ENCODE results near the gene ACER2. TPM values are rescaled to one million over a fixed set of nuclear protein-coding genes. Genes with fewer than 3 reads are reported as not detected.

The ACER2 gene
- total and polyA plus RNA-seq, 10 of the 15 experiments (the other 5 are each of a cell fraction or from before 2014, with no cell fraction given) = 0.07 to 3.1 (median 2.2) TPM

DNA sequence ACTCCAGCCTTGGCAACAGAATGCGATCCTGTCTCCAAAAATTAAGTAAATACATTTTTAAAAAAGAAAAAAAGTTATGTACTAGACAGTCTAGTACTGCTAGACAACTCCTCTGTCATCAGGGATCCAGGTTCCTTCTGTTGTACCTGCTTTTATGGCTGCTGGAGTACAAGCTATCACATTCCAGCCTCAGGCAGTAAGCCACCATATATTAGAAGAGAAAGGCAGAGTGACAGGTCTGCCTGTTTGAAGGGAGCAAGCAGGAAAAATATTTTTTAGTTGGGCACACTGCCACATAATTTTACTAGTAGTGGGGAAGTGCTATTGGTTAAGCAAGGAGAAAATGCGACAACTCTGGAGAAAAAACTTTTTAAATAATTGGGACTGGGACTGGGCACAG lies 39.7 kb upstream of the ACER2 start:
- TF ChIP-seq NR2C1 (IDR thresholded peaks at IDR 0.05) (no peak), SIN3A (IDR thresholded peaks at IDR 0.05; ENCODE audit: low read depth, low read length) (no peak), SIX5 (IDR thresholded peaks at IDR 0.05; ENCODE audit: low read depth, low read length, severe bottlenecking) (no peak), MXI1 (IDR thresholded peaks at IDR 0.05; ENCODE audit: low read depth, low read length) (no peak), NBN (IDR thresholded peaks at IDR 0.05) (no peak), DPF2 (IDR thresholded peaks at IDR 0.05) (no peak), HCFC1 (IDR thresholded peaks at IDR 0.05; ENCODE audit: low read length) (no peak), GABPA (IDR thresholded peaks at IDR 0.05; ENCODE audit: low read depth) (no peak)
- TF ChIP-seq, protein P1, sequence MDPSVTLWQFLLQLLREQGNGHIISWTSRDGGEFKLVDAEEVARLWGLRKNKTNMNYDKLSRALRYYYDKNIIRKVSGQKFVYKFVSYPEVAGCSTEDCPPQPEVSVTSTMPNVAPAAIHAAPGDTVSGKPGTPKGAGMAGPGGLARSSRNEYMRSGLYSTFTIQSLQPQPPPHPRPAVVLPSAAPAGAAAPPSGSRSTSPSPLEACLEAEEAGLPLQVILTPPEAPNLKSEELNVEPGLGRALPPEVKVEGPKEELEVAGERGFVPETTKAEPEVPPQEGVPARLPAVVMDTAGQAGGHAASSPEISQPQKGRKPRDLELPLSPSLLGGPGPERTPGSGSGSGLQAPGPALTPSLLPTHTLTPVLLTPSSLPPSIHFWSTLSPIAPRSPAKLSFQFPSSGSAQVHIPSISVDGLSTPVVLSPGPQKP (IDR thresholded peaks at IDR 0.05; ENCODE audit: low read depth, low read length) = no peak
- TF ChIP-seq, protein P2, sequence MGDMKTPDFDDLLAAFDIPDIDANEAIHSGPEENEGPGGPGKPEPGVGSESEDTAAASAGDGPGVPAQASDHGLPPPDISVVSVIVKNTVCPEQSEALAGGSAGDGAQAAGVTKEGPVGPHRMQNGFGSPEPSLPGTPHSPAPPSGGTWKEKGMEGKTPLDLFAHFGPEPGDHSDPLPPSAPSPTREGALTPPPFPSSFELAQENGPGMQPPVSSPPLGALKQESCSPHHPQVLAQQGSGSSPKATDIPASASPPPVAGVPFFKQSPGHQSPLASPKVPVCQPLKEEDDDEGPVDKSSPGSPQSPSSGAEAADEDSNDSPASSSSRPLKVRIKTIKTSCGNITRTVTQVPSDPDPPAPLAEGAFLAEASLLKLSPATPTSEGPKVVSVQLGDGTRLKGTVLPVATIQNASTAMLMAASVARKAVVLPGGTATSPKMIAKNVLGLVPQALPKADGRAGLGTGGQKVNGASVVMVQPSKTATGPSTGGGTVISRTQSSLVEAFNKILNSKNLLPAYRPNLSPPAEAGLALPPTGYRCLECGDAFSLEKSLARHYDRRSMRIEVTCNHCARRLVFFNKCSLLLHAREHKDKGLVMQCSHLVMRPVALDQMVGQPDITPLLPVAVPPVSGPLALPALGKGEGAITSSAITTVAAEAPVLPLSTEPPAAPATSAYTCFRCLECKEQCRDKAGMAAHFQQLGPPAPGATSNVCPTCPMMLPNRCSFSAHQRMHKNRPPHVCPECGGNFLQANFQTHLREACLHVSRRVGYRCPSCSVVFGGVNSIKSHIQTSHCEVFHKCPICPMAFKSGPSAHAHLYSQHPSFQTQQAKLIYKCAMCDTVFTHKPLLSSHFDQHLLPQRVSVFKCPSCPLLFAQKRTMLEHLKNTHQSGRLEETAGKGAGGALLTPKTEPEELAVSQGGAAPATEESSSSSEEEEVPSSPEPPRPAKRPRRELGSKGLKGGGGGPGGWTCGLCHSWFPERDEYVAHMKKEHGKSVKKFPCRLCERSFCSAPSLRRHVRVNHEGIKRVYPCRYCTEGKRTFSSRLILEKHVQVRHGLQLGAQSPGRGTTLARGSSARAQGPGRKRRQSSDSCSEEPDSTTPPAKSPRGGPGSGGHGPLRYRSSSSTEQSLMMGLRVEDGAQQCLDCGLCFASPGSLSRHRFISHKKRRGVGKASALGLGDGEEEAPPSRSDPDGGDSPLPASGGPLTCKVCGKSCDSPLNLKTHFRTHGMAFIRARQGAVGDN (IDR thresholded peaks at IDR 0.05) = no peak
- TF ChIP-seq, protein P3, sequence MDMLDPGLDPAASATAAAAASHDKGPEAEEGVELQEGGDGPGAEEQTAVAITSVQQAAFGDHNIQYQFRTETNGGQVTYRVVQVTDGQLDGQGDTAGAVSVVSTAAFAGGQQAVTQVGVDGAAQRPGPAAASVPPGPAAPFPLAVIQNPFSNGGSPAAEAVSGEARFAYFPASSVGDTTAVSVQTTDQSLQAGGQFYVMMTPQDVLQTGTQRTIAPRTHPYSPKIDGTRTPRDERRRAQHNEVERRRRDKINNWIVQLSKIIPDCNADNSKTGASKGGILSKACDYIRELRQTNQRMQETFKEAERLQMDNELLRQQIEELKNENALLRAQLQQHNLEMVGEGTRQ (IDR thresholded peaks at IDR 0.05; ENCODE audit: borderline replicate concordance, low read depth, low read length) = no peak
- no peaks in the 10 kb centered on the region for H3K79me2 ChIP-seq (ENCODE audit: control insufficient read depth, insufficient read depth, low read length)
- ATAC-seq = no peak
- H3K4me3 ChIP-seq = no peak overlapping the region
- H3K27ac ChIP-seq (ENCODE audit: control insufficient read depth, insufficient read depth) = no peak overlapping the region
- in situ Hi-C loops (cut with MboI) (no loop called here), intact Hi-C loops (cut with micrococcal nuclease; ENCODE audit: unreplicated experiment) (no loop called here)
- CTCF ChIA-PET = no interaction called here
- SMC1A ChIA-PET (ENCODE audit: uncharacterized antibody, unreplicated experiment) = interaction anchor here (1.2 to 1.6 kb wide), 2 partner anchors 8 to 28 kb away, joined by 3 to 4 read pairs; no protein-coding TSS in a partner anchor
- POLR2A ChIA-PET = no interaction called here
- H3K4me2 ChIP-seq (ENCODE audit: control insufficient read depth, insufficient read depth) = no peak overlapping the region
- no peaks in the 10 kb centered on the region for H3K27me3 ChIP-seq (replicated peaks in 1 of 2; ENCODE audit: control insufficient read depth in 2 of 2, insufficient read depth in 2 of 2, low read length in 1 of 2)
- H2AFZ ChIP-seq (ENCODE audit: control insufficient read depth, low read depth, low read length) = no peak overlapping the region
- BruUV-seq (replicated peaks) = no TSS peak
- DNase-seq (ENCODE audit: low read depth, low spot score) = no peak
- H3K9ac ChIP-seq (ENCODE audit: control insufficient read depth, insufficient read depth, low read length) = no peak overlapping the region
- peaks cover 0 to 4% of the 10 kb centered on the region in 2 experiments; a peak in 2 of 4 replicates for H3K36me3 ChIP-seq (ENCODE audit: control insufficient read depth in 2 of 2, insufficient read depth in 2 of 2, low read length in 1 of 2)
- H3K9me3 ChIP-seq (replicated peaks; ENCODE audit: control insufficient read depth, insufficient read depth, low read length) = no peaks in the 10 kb centered on the region
- H3K4me1 ChIP-seq (ENCODE audit: control insufficient read depth, insufficient read depth, low read length) = no peaks in the 10 kb centered on the region
- no peaks in the 10 kb centered on the region for H4K20me1 ChIP-seq (ENCODE audit: control insufficient read depth, insufficient read depth)
- RAD21 ChIA-PET (ENCODE audit: unreplicated experiment) = no interaction called here
- FAIRE-seq = no peak
- 100% methylated on average over 2 of the region's 2 CpGs for WGBS (ENCODE audit: insufficient coverage, insufficient replicate concordance, low lambda C conversion rate, missing lambda C conversion rate)

Measured in GM12878 (cell line).